ENCODE measurements around the gene SNRPD2.
"Not testable (repeated sequence)": the region's sequence is repeated elsewhere in the genome, so short reads cannot be mapped to it uniquely, and the experiment has no call there.

Gene SNRPD2

GRCh38 chr19:45701676-45702075 lies 9.9 kb upstream of the SNRPD2 start:
- no peak for DNase-seq

GRCh38 chr19:45693106-45693788 lies 1.5 kb upstream of the SNRPD2 start:
- DNase-seq: peak; percentile 25

GRCh38 chr19:45692187-45693105 lies 693 bp upstream of the SNRPD2 start, which contains the start of gene QPCTL:
Gene QPCTL (plus strand): TSS chr19:45692666. CDS start chr19:45692704, 38 bp downstream.
- DNase-seq: peak; percentile 100

- no peak for DNase-seq
Measured at GRCh38 chr19:45687599-45687998, 4.2 kb downstream of the SNRPD2 start.

GRCh38 chr19:45685045-45685444 lies 6.7 kb downstream of the SNRPD2 start:
- DNase-seq: not testable (repeated sequence)

- DNase-seq: no peak
Measured at GRCh38 chr19:45682908-45683307, 8.8 kb downstream of the SNRPD2 start.

- no peak for DNase-seq
Measured at GRCh38 chr19:45682117-45682516, 9.6 kb downstream of the SNRPD2 start.

GRCh38 chr19:45681391-45682015 lies 10.2 kb downstream of the SNRPD2 start:
- peak; percentile 60 for DNase-seq

GRCh38 chr19:45677351-45678230 lies 14.2 kb downstream of the SNRPD2 start:
- DNase-seq: peak; percentile 94

GRCh38 chr19:45676851-45677263 lies 14.9 kb downstream of the SNRPD2 start:
- no peak for DNase-seq

- no peak for DNase-seq
Measured at GRCh38 chr19:45674946-45675345, 16.8 kb downstream of the SNRPD2 start.

- DNase-seq: peak; percentile 78
Measured at GRCh38 chr19:45670670-45671453, 20.9 kb downstream of the SNRPD2 start.

- no peak for DNase-seq
Measured at GRCh38 chr19:45668342-45668871, 23.3 kb downstream of the SNRPD2 start.

GRCh38 chr19:45667620-45668341 lies 24.0 kb downstream of the SNRPD2 start, which contains the start of gene GIPR:
Gene GIPR (plus strand): TSS chr19:45668221. CDS start chr19:45669521, 1,300 bp downstream.
- DNase-seq: no peak

- DNase-seq: no peak
Measured at GRCh38 chr19:45664575-45664974, 27.2 kb downstream of the SNRPD2 start.

- no peak for DNase-seq
Measured at GRCh38 chr19:45663800-45664199, 28.0 kb downstream of the SNRPD2 start.

GRCh38 chr19:45660636-45661035 lies 31.1 kb downstream of the SNRPD2 start:
- no peak for DNase-seq

GRCh38 chr19:45659096-45659729 lies 32.5 kb downstream of the SNRPD2 start:
- DNase-seq: no peak

- DNase-seq: no peak
Measured at GRCh38 chr19:45657520-45658167, 34.1 kb downstream of the SNRPD2 start.

Data from NCI-H187 treated with DMSO at 0.1 percent for 48 hours (cell line).